Measurements from ENCODE around the gene PRMT5.

DNA sequence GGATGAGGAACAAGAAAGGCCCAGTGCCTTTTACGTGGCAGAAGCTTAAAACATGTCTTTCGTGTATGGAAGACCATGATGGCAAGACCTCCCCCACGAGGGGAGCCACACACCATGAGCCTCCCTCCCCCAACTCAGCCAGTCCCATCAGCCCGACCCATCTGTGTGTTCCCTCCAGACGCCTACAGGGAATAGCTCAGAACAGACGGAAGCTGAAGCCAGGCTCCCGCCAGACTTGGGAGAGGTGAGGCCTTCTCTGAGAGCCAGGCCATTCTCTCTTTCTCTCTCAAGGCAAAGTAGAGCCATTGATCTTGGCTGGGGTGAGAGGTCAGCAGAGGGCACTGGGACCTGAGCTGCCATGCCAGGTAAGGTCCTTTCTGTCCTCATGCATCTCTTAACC is 36.7 kb downstream of the PRMT5 start:
- TF ChIP-seq, protein P1, sequence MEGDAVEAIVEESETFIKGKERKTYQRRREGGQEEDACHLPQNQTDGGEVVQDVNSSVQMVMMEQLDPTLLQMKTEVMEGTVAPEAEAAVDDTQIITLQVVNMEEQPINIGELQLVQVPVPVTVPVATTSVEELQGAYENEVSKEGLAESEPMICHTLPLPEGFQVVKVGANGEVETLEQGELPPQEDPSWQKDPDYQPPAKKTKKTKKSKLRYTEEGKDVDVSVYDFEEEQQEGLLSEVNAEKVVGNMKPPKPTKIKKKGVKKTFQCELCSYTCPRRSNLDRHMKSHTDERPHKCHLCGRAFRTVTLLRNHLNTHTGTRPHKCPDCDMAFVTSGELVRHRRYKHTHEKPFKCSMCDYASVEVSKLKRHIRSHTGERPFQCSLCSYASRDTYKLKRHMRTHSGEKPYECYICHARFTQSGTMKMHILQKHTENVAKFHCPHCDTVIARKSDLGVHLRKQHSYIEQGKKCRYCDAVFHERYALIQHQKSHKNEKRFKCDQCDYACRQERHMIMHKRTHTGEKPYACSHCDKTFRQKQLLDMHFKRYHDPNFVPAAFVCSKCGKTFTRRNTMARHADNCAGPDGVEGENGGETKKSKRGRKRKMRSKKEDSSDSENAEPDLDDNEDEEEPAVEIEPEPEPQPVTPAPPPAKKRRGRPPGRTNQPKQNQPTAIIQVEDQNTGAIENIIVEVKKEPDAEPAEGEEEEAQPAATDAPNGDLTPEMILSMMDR (IDR thresholded peaks at IDR 0.05 in 8 of 11, conservative IDR thresholded peaks at IDR 0.05 in 3 of 11) = no peak
- TF ChIP-seq POLR2A (IDR thresholded peaks at IDR 0.05) = no peak

Measured in spleen (tissue), 7 donors.